ENCODE data around the gene ESYT2. TPM values are rescaled to one million over a fixed set of nuclear protein-coding genes. Genes with fewer than 3 reads are reported as not detected.

Gene ESYT2
- total and polyA plus RNA-seq, 9 of the 15 experiments (the other 6 are each of a cell fraction or from before 2014, with no cell fraction given) = 5.8 to 86.9 (median 64.7) TPM

GRCh38 chr7:158821171-158822031, 7.9 kb downstream of the ESYT2 start (continued):
- TF ChIP-seq RBM39 (optimal IDR thresholded peaks at IDR 0.05; ENCODE audit: low read depth, low read length) = peak; percentile 45
- TF ChIP-seq FOXA1 (IDR thresholded peaks at IDR 0.05; ENCODE audit: borderline replicate concordance) = no peak
- TF ChIP-seq NBN (IDR thresholded peaks at IDR 0.05; ENCODE audit: low read depth) = no peak; the same call in 1 of the 2 replicates
- no peak for TF ChIP-seq LARP7 (IDR thresholded peaks at IDR 0.05)
- peak; percentile 41; the same call in 1 of the 2 replicates for TF ChIP-seq HDGF (IDR thresholded peaks at IDR 0.05)
- TF ChIP-seq ATF1 (CRISPR knock-in tag; IDR thresholded peaks at IDR 0.05) = no peak
- TF ChIP-seq ATF1 (tag; IDR thresholded peaks at IDR 0.05) = 0 out of 2 replicates have a peak, but pooled peaks have one; percentile 11
- TF ChIP-seq BACH1 (tag; IDR thresholded peaks at IDR 0.05) = no peak
- no peak for TF ChIP-seq NR4A1 (CRISPR knock-in tag; IDR thresholded peaks at IDR 0.05)
- TF ChIP-seq NR4A1 (tag; IDR thresholded peaks at IDR 0.05) = no peak

- in situ Hi-C loops (cut with MboI) = no loop called here
- H3K4me2 ChIP-seq (ENCODE audit: insufficient read depth, low read length) = no peak overlapping the region
- WGBS (ENCODE audit: insufficient coverage, low coverage, missing lambda C conversion rate) = 90% methylated on average over 3 of the region's 3 CpGs
- TF ChIP-seq HMBOX1 (IDR thresholded peaks at IDR 0.05) = no peak
- H3K9me1 ChIP-seq (ENCODE audit: control insufficient read depth, insufficient read depth, low read length) = peaks cover 9% of the 10 kb centered on the region
- peaks cover 14% of the 10 kb centered on the region for H3K36me3 ChIP-seq (ENCODE audit: control insufficient read depth, insufficient read depth, low read length)
- no peaks in the 10 kb centered on the region for H3K9me3 ChIP-seq (replicated peaks; ENCODE audit: control insufficient read depth, insufficient read depth, low read depth, low read length)
- H3K27me3 ChIP-seq (ENCODE audit: control insufficient read depth in 2 of 2, insufficient read depth in 2 of 2, low read length in 2 of 2) = no peaks in the 10 kb centered on the region
- H2AFZ ChIP-seq (ENCODE audit: low read depth, low read length) = no peak overlapping the region
- no TSS peak for BruUV-seq (replicated peaks)
- peak overlapping the region; percentile 57; the same call in 1 of the 3 replicates for H3K27ac ChIP-seq (ENCODE audit: extremely low read depth, low read depth, low read length)
- intact Hi-C loops (cut with micrococcal nuclease) = no loop called here
- peaks cover 28 to 61% of the 10 kb centered on the region in 2 experiments for H3K4me1 ChIP-seq (replicated peaks in 1 of 2; ENCODE audit: control insufficient read depth in 2 of 2, insufficient read depth in 2 of 2, low read length in 2 of 2)
- no peak overlapping the region for H3K4me3 ChIP-seq
- no peak overlapping the region for H3K9ac ChIP-seq (ENCODE audit: insufficient read depth in 1 of 2, low read depth in 2 of 2, low read length in 2 of 2)
- no peak for FAIRE-seq
- H4K20me1 ChIP-seq (replicated peaks; ENCODE audit: control insufficient read depth, insufficient read depth, low read length) = peaks cover 40% of the 10 kb centered on the region
- ChIA-PET POLR2A (interaction anchor here (0.9 to 1.9 kb wide), 4 partner anchors 9 to 38 kb away, joined by 4 to 10 read pairs (median 6); no protein-coding TSS in a partner anchor), CTCF (ENCODE audit: low intra/inter-chr PET ratio) (no interaction called here)
- H3K79me2 ChIP-seq (ENCODE audit: control insufficient read depth, insufficient read depth, low read length) = peaks cover 97% of the 10 kb centered on the region
- no peak for ATAC-seq
- DNase-seq (ENCODE audit: extremely low read depth in 1 of 4, low spot score in 3 of 4) = no peak
Measured at GRCh38 chr7:158820656-158821055, 8.7 kb downstream of the ESYT2 start.

All from K562 (cell line).